Measurements from ENCODE around the gene TRIM39. TPM values are rescaled to one million over a fixed set of nuclear protein-coding genes. Genes with fewer than 3 reads are reported as not detected.

The TRIM39 gene
- total and polyA plus RNA-seq, 11 donors = 5.1 to 12.1 (median 8.4) TPM

GRCh38 chr6:30345852-30346251 lies 19.1 kb downstream of the TRIM39 start:
- Histone ChIP-seq H3K27ac (peak overlapping the region in 2 of 12 donors; percentile 72 to 91), H3K27me3 (no peaks in the 10 kb centered on the region), H3K36me3 (peaks cover 0 to 42% (median 29%) of the 10 kb centered on the region in 9 donors), H3K4me3 (peak overlapping the region in 10 of 12 donors; percentile 71 to 92 (median 83)), H3K4me1 (peaks cover 0 to 16% (median 8%) of the 10 kb centered on the region in 12 donors), H3K9me3 (no peaks in the 10 kb centered on the region)
- 47 to 53% (median 51%) methylated on average over 4 of the region's 4 CpGs for WGBS, 4 donors
- ATAC-seq (no peak), DNase-seq (no peak)
- intact Hi-C loops (cut with DNase I) = loop anchor here in 1 of 10 donors (2.0 kb wide), 1 partner anchor 19 kb away; the partner anchor contains the start of gene TRIM39
- no peak for TF ChIP-seq POLR2A (IDR thresholded peaks at IDR 0.05)
- TF ChIP-seq CTCF (IDR thresholded peaks at IDR 0.05) = no peak

GRCh38 chr6:30348957-30349356 lies 22.2 kb downstream of the TRIM39 start:
- Histone ChIP-seq H3K27ac (no peak overlapping the region), H3K4me1 (peaks cover 0 to 16% (median 8%) of the 10 kb centered on the region in 12 donors), H3K36me3 (peaks cover 0 to 20% (median 11%) of the 10 kb centered on the region in 9 donors), H3K9me3 (no peaks in the 10 kb centered on the region), H3K27me3 (peaks cover 0 to 10% (median 0%) of the 10 kb centered on the region in 9 donors), H3K4me3 (no peak overlapping the region)
- intact Hi-C loops (cut with DNase I) = no loop called here
- TF ChIP-seq CTCF (IDR thresholded peaks at IDR 0.05) (no peak), POLR2A (IDR thresholded peaks at IDR 0.05) (no peak)
- 63 to 90% (median 84%) methylated on average over 3 of the region's 3 CpGs for WGBS, 4 donors
- ATAC-seq (no peak), DNase-seq (no peak)

GRCh38 chr6:30349421-30350177 lies 22.9 kb downstream of the TRIM39 start:
- no peak overlapping the region for H3K4me3 ChIP-seq
- intact Hi-C loops (cut with DNase I) = no loop called here
- H3K27ac ChIP-seq = no peak overlapping the region
- peaks cover 0 to 14% (median 0%) of the 10 kb centered on the region in 9 donors for H3K27me3 ChIP-seq
- H3K4me1 ChIP-seq = peaks cover 0 to 13% (median 8%) of the 10 kb centered on the region in 12 donors
- TF ChIP-seq CTCF (IDR thresholded peaks at IDR 0.05) (no peak), POLR2A (IDR thresholded peaks at IDR 0.05) (no peak)
- peaks cover 0 to 20% (median 11%) of the 10 kb centered on the region in 9 donors for H3K36me3 ChIP-seq
- DNase-seq (no peak), ATAC-seq (no peak)
- no peaks in the 10 kb centered on the region for H3K9me3 ChIP-seq
- WGBS, 4 donors = 66 to 84% (median 74%) methylated on average over 3 of the region's 3 CpGs

- peaks cover 0 to 9% (median 5%) of the 10 kb centered on the region in 12 donors for H3K4me1 ChIP-seq
- no peak overlapping the region for H3K4me3 ChIP-seq
- H3K36me3 ChIP-seq = peaks cover 0 to 20% (median 11%) of the 10 kb centered on the region in 9 donors
- intact Hi-C loops (cut with DNase I) = no loop called here
- WGBS, 4 donors = 49 to 79% (median 70%) methylated on average over 1 of the region's 1 CpG
- TF ChIP-seq POLR2A (IDR thresholded peaks at IDR 0.05) = no peak
- no peak for TF ChIP-seq CTCF (IDR thresholded peaks at IDR 0.05)
- H3K27ac ChIP-seq = no peak overlapping the region
- peaks cover 0 to 21% (median 0%) of the 10 kb centered on the region in 9 donors for H3K27me3 ChIP-seq
- DNase-seq (no peak), ATAC-seq (no peak)
- no peaks in the 10 kb centered on the region for H3K9me3 ChIP-seq
These were observed 23.8 kb downstream of the TRIM39 start for GRCh38 chr6:30350524-30350923.

Data from heart left ventricle (tissue), 16 donors.